GM19238 (cell line): ENCODE data around the gene POMP.

Experiments used
- DNase-seq: peaks from one replicate; pipeline ENCODE4 v3.0.0; 2011; ENCODE audit warnings: low spot score; ENCODE audit not compliant: insufficient read length

Gene POMP, protein sequence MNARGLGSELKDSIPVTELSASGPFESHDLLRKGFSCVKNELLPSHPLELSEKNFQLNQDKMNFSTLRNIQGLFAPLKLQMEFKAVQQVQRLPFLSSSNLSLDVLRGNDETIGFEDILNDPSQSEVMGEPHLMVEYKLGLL

DNA sequence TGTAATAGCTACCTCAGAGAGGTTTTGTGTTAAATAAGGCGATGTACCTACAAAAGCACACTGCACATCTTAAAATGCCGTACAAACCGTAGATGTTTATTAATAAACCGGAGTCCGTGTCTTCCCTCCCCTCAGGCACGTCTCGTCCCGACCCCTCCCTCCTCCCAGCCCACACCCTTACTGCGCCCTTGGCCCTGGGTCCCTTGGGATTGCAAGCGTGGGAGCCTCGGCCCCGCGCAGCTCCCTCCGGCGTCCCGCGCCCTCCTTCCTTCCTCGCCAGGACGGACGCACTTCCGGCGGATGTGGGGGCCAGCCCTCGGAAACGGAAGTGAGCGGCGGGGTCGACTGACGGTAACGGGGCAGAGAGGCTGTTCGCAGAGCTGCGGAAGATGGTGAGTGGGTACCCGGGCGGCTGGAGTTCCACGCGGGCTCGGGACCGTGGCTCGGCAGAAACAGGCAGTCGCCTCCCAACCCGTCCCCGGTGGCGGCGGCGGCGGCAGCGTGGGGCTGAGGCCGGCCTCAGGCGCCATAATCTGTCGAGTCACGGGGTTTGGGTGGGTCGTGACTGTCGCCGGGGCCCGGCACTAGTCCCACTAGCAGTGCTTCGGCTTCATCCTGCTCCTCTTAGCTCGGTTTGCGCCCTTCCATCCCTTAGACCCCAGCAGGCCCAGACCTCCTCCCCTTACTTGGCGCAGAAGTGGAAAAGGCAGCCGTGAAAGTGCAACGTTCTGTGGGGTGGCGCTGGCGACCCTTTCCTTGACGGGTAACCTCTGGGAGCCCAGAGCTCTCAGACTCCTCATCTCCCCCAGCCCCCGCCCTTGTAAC, at the start of gene POMP:
POMP (plus strand) TSS at position 335 of the 825 bp plus-strand sequence; CDS start at position 390, 55 bp downstream.
- peak; percentile 79 for DNase-seq

DNA sequence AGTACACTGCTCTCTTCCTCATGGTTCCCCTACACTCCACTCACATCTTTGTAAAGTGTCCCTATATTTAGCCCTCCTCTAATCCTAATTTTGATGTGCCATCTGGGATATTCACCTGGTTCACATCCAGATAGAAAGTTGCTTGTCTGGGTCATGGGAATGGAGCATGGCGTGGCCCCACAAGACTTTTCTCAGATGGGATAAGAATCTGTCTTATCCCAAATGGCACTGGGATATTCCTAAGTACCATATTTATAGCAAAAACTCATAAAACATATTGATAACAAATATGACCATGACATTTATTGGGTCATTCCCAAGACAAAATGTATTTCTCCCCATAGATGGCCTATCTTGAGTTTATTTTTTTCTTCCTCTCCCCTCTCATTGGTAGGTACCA, 49.5 kb upstream of the POMP start:
- no peak for DNase-seq

DNA sequence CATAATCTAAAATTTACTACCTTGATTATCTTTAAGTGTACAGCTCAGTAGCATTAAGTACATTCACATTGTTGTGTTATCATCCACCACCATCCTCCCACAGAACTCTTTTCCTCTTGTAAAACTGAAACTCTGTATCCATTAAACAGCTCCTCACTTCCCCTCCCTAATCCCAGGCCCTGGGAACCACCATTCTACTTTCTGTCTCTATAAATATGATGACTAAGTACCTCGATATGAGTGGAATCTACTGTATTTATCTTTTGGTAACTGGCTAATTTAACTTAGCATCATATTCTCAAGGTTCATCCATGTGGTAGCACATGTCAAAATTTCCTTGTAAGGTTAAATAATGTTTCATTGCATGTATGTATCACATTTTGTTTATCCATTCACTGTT, 49.0 kb upstream of the POMP start:
- DNase-seq, result no peak

GRCh38 chr13:28610996-28611395, 47.9 kb upstream of the POMP start:
- DNase-seq, result no peak

DNA sequence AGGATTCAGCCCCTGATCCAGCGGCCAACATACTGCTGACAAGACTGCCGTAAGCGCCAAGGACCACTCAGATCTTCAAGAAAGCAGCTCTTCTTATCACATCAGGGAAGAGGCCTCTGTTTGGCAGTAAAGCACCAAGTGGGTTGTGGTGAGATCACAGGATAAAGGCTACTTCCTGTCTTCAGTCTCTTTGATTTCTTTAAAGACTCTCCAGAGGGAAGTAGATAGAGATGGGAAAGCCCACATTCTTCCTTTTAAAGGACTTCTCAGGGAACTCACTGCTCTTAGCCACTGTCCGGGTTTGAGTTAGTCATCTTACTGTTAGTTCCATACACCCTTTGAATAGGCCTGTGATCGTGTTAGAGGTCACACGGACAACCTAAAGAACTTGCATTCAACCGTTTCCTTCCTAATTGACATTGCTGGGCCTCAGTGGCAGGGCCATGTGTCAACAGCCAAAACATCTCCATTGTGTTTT, 47.2 kb upstream of the POMP start:
- no peak for DNase-seq

DNA sequence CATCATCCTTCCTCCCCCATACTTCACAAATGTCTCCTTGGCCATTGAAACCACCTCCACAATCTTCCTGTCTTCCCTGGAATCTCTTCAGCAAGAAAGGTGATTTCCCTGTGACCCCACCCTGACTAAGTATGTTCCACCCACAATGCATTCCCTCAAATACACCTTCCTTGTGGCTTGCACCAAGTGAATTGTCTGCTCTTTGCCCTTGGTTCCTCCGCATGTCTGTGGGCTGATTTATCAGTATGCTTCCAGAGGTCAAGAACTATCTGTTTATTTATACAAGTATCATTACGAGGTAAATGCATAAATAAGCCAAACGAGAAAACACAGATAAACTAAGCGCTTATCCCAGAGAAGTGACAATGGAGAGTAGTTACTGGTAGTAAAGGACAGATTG, 45.4 kb upstream of the POMP start:
- no peak for DNase-seq

GRCh38 chr13:28615916-28616446, 42.9 kb upstream of the POMP start:
- DNase-seq, result no peak

DNA sequence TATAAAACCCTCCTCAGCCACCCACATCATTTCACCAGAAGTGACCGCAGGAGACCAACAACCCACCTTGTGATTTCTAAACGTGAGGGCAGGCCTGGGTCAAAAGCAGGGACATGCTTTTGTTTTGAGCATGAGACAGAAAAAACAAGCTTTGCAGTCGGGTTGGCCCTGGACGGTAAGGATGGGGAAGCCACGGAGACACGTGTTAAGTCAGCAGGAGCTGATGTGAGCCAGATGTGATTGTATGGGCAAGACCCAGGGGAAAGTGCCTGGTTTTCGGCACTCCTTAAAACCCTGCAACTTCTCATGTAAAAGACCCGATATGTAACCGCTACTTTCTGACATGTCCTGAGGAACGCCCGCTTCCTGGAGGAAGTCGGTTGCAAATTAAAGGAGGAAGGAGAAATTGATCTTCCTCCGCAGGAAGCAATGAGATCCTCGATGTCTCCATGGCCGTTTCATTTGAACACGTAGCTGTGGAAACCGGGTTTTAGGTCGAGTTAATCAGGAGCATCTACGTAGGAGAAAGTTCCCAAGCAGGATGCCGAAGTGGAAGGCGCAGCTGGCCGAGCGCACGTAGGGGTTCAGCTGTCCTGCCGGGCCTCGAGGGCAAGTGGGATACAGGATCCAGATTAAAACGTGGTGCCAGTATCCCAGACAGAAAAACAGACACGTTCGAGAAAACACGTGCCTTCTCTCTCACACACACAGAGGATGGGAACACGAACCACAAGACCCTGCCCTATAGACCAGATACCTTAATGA, 40.5 kb upstream of the POMP start:
- DNase-seq, result no peak

- no peak for DNase-seq
Measured at GRCh38 chr13:28620011-28620830, 38.7 kb upstream of the POMP start.

GRCh38 chr13:28621449-28621848, 37.5 kb upstream of the POMP start:
- DNase-seq, result no peak

GRCh38 chr13:28622286-28622685, 36.6 kb upstream of the POMP start:
- no peak for DNase-seq

- no peak for DNase-seq
Measured at GRCh38 chr13:28623782-28624706, 34.9 kb upstream of the POMP start.

DNA sequence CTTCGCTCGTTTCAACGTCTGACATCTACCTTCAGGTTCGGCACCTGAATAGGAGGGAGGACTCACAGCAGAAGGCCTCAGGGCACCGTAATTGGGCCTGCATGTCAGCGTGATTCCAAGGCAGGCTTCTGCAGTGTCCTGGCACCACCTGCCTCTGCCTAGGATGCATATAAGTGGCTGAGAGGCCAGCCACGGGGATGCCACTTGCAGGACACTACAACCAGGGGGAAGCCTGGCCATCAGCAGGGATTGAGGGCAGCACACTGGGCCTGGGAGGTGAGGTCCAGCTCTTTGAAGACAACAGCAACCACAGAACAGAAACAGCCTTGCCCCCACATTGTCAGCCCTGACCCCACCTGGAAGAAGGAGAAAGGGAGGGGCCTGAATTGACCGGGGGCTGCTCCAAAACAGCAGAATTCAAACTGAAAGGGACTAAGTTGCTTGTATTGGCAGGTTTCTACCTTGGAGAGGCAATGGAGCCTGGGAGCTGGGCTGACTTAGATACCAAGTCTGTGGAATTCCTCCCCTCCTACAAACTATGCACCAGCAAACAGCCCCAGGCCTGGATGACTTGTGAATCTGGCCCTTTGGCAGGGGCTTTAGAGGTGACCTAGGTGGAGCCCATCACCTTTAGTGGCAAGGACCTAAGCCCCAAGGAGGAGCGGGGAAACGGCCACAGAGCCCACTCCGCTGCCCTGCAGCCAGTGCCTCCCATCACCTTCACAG, 34.1 kb upstream of the POMP start:
- no peak for DNase-seq

DNA sequence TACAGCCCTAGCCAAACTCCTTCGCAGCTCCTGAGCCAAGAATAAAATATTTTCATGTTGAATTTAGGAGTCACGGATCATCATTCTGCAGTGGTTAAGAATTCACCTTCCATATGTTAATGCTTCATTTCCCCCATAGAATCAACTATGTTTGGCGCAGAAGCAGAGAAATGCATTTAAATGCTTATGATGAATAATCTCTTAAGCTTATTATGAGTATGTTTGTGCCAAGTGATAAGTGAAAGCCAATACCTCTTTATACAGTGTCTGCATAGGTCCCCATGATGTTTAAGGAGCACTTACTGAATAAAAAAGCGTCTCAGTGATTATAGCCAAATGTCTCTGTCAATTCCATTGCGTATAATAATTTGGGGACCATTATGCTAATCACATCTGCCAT, 32.7 kb upstream of the POMP start:
- DNase-seq, result no peak

DNA sequence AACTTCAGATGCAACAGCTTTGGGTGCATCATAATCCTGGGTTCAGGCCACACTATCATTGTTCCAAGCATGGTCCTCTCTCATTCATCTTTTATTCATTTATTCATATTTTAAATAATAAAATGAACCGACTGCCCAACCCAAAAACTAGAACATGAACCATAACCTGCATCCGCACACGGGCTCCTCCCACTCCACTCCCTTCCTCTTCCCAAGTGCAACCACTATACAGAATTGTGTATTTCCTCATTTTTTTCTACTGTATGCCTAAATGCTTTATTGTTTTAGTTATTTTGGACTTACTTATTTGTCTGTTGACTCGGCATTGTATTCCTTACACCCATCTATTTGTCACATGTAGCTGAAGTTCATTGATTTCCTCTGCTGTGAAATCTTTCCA, 30.7 kb upstream of the POMP start:
- DNase-seq, result no peak

DNA sequence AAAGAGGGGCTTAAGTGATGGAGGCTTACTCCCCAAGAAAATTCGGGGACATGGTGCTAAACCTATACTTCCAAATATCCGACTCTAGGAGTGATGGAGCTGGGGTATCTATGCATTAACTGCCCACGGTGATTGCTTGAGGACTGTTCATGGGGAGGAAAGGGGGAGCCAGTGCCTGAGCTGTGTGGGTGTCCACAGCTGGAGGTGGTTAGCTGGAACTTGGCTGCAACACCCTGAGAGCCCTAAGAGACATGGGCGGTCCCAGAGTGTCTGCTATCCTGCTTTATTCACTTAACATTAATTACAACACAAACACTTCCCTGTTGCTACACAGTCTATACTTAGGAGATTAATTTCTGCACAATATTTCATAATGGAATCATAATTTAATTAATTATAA, 28.1 kb upstream of the POMP start:
- no peak for DNase-seq

DNA sequence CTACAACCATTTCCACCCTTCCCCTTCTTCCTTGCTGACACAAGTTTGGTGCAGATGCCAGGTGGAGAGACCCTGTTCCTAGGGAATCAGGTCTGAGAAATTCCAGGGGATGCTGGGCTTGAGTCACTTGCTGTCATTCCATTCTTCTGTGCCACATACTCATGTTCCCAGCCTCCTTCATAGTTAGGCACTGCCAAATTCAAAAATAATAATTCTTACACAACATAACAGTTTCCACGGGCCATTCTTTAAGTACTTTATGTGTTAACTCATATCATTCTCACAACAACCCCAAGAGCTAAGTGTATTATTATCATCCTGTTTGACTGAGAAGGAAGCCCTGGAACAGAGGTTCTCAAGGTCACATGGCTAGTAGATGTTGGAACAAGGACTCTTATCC, 27.1 kb upstream of the POMP start:
- no peak for DNase-seq

DNA sequence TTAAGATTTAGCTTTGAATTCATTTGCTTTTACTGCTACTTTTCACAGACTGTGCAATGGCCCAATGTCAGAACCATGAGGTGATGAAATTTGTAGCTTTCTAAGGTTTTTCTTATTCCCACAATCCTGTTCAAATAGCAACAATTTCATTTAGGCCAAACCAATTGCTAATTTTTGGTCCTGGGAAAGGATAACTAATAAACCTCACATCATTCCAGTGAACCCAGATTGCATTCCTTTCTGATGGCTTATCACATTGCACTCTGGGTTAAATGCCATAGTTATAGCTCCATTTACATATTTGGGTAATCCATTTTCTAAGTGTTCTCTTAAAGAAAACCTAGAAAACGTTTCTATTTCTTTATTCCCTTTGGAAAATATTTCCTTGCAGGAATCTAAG, 22.9 kb upstream of the POMP start:
- DNase-seq, result no peak

- peak; percentile 30 for DNase-seq
Measured at GRCh38 chr13:28636677-28637317, 22.1 kb upstream of the POMP start.
